ENCODE results near the gene PDHB. TPM values are rescaled to one million over a fixed set of nuclear protein-coding genes. Genes with fewer than 3 reads are reported as not detected.

The PDHB gene
- total RNA-seq, 4 donors from 2014 or later = 131 to 195 (median 169) TPM

DNA sequence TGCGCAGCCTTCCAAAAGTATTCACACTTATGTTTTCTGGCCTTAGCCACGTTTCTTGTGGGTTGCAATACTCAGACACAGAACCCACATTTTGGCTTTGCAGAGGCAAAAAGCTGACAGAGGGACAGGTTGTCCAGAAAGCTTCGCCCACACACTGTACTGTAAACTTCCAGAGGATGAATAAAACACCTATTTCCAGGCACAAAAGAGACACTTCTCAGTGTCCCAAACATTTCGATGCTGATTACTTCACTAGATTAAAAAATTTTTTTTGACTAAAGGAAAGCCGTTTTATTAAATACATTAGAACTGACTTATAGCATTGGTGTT lies 30.3 kb upstream of the PDHB start:
- Histone ChIP-seq H3K9me3 (no peaks in the 10 kb centered on the region), H3K27ac (no peak overlapping the region), H3K27me3 (no peaks in the 10 kb centered on the region), H3K4me1 (peaks cover 17 to 18% of the 10 kb centered on the region in 2 donors), H3K4me3 (peak overlapping the region in 3 of 4 donors; percentile 41 to 50 (median 43)), H3K36me3 (no peaks in the 10 kb centered on the region)
- TF ChIP-seq, protein P1, sequence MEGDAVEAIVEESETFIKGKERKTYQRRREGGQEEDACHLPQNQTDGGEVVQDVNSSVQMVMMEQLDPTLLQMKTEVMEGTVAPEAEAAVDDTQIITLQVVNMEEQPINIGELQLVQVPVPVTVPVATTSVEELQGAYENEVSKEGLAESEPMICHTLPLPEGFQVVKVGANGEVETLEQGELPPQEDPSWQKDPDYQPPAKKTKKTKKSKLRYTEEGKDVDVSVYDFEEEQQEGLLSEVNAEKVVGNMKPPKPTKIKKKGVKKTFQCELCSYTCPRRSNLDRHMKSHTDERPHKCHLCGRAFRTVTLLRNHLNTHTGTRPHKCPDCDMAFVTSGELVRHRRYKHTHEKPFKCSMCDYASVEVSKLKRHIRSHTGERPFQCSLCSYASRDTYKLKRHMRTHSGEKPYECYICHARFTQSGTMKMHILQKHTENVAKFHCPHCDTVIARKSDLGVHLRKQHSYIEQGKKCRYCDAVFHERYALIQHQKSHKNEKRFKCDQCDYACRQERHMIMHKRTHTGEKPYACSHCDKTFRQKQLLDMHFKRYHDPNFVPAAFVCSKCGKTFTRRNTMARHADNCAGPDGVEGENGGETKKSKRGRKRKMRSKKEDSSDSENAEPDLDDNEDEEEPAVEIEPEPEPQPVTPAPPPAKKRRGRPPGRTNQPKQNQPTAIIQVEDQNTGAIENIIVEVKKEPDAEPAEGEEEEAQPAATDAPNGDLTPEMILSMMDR (IDR thresholded peaks at IDR 0.05 in 4 of 5, conservative IDR thresholded peaks at IDR 0.05 in 1 of 5) = no peak
- TF ChIP-seq POLR2A (IDR thresholded peaks at IDR 0.05) = no peak
- peak in 1 of 2 donors; percentile 18 for ATAC-seq
- intact Hi-C loops (cut with DNase I; ENCODE audit: low total_unique reads) (loop anchor here (1.0 kb wide), 4 partner anchors 19 to 68 kb away; no protein-coding TSS in a partner anchor), in situ Hi-C loops (cut with MboI; ENCODE audit: low sequenced_read_pairs in 4 of 4) (loop anchor here in 2 of 4 donors (10.0 kb wide), 1 partner anchor 71 kb away; the partner anchor contains the start of gene ACOX2 (in 2 of the 2))
- no peak for DNase-seq

DNA sequence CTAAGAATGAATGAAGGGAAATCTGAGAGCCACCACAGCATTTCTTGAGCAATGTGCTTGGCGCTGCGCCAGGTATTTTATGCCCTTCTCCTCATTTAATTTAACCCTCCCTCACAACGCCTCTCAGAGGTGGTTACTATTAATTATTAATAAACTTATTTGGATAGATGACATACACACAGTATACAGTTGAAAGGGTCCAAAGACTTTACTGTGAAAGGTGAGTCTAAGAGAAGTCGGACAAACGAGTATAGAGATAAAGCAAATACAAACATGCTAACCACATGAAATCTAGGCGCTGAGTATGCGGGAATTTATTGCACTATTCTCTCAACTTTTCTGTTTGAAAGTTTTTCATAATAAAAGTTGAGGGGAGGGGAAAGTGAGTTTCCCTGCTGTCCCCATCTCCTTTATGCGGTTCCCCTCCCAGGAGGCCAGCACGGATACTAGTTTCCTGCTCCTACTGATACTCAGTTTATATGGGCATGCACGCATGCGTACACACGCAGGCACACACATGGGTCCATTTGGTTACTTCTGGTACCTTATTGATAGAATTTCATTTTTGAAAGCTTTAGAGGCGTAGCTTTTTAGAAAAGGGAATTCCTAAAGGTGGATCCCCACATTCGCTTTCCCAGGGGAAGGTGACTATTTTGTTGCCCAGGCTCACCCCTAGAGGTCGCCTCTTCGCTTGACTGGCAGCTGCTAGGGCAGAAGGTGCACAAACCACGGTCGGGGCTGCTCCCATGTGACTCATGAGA lies 29.7 kb upstream of the PDHB start:
- intact Hi-C loops (cut with DNase I; ENCODE audit: low total_unique reads) = loop anchor here (1.0 kb wide), 4 partner anchors 18 to 69 kb away; no protein-coding TSS in a partner anchor
- Histone ChIP-seq H3K27me3 (no peaks in the 10 kb centered on the region), H3K36me3 (no peaks in the 10 kb centered on the region), H3K27ac (peak overlapping the region; percentile 22 to 61 (median 52)), H3K9me3 (no peaks in the 10 kb centered on the region), H3K4me1 (peaks cover 17 to 18% of the 10 kb centered on the region in 2 donors), H3K4me3 (peak overlapping the region; percentile 12 to 50 (median 42))
- TF ChIP-seq POLR2A (IDR thresholded peaks at IDR 0.05) = no peak
- TF ChIP-seq, protein P1 (IDR thresholded peaks at IDR 0.05 in 4 of 5, conservative IDR thresholded peaks at IDR 0.05 in 1 of 5) = peak; percentile 65 to 83 (median 74)
- in situ Hi-C loops (cut with MboI; ENCODE audit: low sequenced_read_pairs in 4 of 4) = loop anchor here in 2 of 4 donors (10.0 kb wide), 1 partner anchor 71 kb away; the partner anchor contains the start of gene ACOX2 (in 2 of the 2)
- DNase-seq = peak; percentile 54 to 71
- peak; percentile 88 to 93 for ATAC-seq

DNA sequence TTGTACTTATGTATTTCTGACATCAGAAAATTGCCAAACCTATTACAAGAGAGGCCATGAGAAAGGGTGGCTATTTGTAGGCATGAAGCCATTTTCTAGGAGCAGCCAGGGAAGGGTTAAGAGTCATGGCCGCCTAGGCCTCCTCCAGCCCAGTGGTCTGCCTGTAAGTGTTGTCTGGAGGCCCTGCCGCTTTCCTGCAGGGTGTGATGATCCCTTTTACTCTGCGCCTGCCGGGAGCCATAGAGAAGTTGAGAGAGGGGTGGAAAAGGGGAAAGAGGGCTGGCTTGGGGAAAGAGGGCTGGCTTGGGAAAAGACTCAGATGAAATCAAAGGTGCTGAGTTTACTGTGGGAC lies 29.2 kb upstream of the PDHB start:
- H3K36me3 ChIP-seq = no peaks in the 10 kb centered on the region
- peak overlapping the region; percentile 15 to 61 (median 34) for H3K27ac ChIP-seq
- no peak for TF ChIP-seq POLR2A (IDR thresholded peaks at IDR 0.05)
- TF ChIP-seq, protein P1 (IDR thresholded peaks at IDR 0.05 in 4 of 5, conservative IDR thresholded peaks at IDR 0.05 in 1 of 5) = no peak
- H3K4me3 ChIP-seq = peak overlapping the region in 1 of 4 donors; percentile 50
- in situ Hi-C loops (cut with MboI; ENCODE audit: low sequenced_read_pairs in 4 of 4) = loop anchor here in 2 of 4 donors (10.0 kb wide), 1 partner anchor 72 kb away; the partner anchor contains the start of gene ACOX2 (in 2 of the 2)
- DNase-seq = no peak
- H3K27me3 ChIP-seq = no peaks in the 10 kb centered on the region
- peaks cover 17 to 18% of the 10 kb centered on the region in 2 donors for H3K4me1 ChIP-seq
- no peaks in the 10 kb centered on the region for H3K9me3 ChIP-seq
- no peak for ATAC-seq
- intact Hi-C loops (cut with DNase I; ENCODE audit: low total_unique reads) = loop anchor here (1.0 kb wide), 4 partner anchors 18 to 69 kb away; no protein-coding TSS in a partner anchor

DNA sequence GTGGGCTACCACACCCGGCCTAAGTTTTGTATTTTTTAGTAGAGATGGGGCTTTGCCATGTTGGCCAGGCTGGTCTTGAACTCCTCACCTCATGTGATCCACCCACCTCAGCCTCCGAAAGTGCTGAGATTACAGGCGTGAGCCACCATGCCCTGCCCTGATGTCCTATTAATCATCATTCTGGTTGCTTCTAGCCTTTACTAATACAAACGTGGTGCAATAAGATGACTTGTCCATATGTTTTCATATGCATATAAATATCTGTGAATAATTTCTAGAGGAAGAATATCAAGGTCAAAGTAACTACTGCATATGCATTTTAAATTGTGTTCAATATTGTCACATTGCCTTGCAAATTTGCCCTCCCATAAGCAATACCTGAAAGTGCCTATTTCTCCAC lies 25.5 kb upstream of the PDHB start:
- Histone ChIP-seq H3K4me1 (peaks cover 14% of the 10 kb centered on the region in 2 donors), H3K27ac (no peak overlapping the region), H3K36me3 (peaks cover 0 to 8% of the 10 kb centered on the region in 2 donors), H3K4me3 (no peak overlapping the region), H3K9me3 (no peaks in the 10 kb centered on the region), H3K27me3 (no peaks in the 10 kb centered on the region)
- TF ChIP-seq, protein P1 (IDR thresholded peaks at IDR 0.05 in 4 of 5, conservative IDR thresholded peaks at IDR 0.05 in 1 of 5) = no peak
- TF ChIP-seq POLR2A (IDR thresholded peaks at IDR 0.05) = no peak
- intact Hi-C loops (cut with DNase I; ENCODE audit: low total_unique reads) (no loop called here), in situ Hi-C loops (cut with MboI; ENCODE audit: low sequenced_read_pairs in 4 of 4) (no loop called here)
- ATAC-seq (no peak), DNase-seq (no peak)
